HCT116 (cell line): ENCODE measurements around the gene CCL16.

ENCODE experiments used
- EGR1 ChIP-seq: IDR thresholded peaks from 2 replicates; pipeline ENCODE4 v1.6.1; 2012; ENCODE audit warnings: low read depth
- POLR2A ChIP-seq: IDR thresholded peaks from 2 replicates; pipeline ENCODE4 v1.7.0; 2011; ENCODE audit warnings: borderline replicate concordance; ENCODE audit not compliant: insufficient read depth, insufficient read length; ENCODE audit errors: extremely low read depth
- POLR2AphosphoS5 ChIP-seq: IDR thresholded peaks from 2 replicates; pipeline ENCODE4 v1.6.1; 2011; ENCODE audit warnings: mild to moderate bottlenecking, low read depth, low read length, moderate library complexity
- TCF7L2 ChIP-seq: IDR thresholded peaks from 2 replicates; pipeline ENCODE4 v1.7.0; 2011; ENCODE audit warnings: borderline replicate concordance, inconsistent platforms; ENCODE audit not compliant: insufficient read depth, insufficient read length; ENCODE audit errors: extremely low read depth
- TF ChIP-seq, protein P1 (sequence below), 3 experiments: fragments of 200-600 bp in 1 of 3; sonication (generic) in 1 of 3; IDR thresholded peaks in 2 of 3; conservative IDR thresholded peaks in 1 of 3; 2 replicates each; pipeline ENCODE4 v1.5.1; 2012 to 2017; ENCODE audit warnings: low read depth in 2 of 3, low read length in 2 of 3, antibody characterized with exemption in 1 of 3, borderline replicate concordance in 1 of 3, control low read depth in 1 of 3, mild to moderate bottlenecking in 1 of 3, mixed read lengths in 1 of 3, mixed run types in 1 of 3, moderate library complexity in 1 of 3; ENCODE audit not compliant: insufficient read depth in 1 of 3
- TF ChIP-seq, protein P2 (sequence below): IDR thresholded peaks from 2 replicates; pipeline ENCODE4 v1.6.1; 2012
- TF ChIP-seq, protein P3 (sequence below): IDR thresholded peaks from 2 replicates; pipeline ENCODE4 v1.6.1; 2011; ENCODE audit warnings: mild to moderate bottlenecking, low read length, moderate library complexity; ENCODE audit not compliant: insufficient replicate concordance; ENCODE audit errors: extremely low read depth

DNA sequence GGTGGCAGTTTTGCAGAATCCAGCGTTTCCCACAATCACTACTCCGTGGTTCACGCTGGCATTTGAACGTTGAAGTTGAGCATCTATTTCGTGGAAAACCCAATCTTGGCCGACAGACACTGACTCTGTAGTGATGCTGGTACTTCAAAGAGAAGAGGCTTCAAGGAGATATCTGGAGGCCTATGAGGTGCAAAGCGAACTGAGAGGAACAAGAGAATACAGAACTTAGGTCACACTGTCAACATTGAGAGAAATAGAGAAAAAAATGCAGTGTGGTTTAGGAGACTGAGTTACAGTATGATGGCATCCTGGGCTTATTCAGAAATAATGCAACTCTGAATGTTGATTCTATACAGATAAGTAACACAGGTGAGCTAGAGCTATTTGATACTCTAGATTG lies 16.0 kb downstream of the CCL16 start:
- TF ChIP-seq, protein P1, sequence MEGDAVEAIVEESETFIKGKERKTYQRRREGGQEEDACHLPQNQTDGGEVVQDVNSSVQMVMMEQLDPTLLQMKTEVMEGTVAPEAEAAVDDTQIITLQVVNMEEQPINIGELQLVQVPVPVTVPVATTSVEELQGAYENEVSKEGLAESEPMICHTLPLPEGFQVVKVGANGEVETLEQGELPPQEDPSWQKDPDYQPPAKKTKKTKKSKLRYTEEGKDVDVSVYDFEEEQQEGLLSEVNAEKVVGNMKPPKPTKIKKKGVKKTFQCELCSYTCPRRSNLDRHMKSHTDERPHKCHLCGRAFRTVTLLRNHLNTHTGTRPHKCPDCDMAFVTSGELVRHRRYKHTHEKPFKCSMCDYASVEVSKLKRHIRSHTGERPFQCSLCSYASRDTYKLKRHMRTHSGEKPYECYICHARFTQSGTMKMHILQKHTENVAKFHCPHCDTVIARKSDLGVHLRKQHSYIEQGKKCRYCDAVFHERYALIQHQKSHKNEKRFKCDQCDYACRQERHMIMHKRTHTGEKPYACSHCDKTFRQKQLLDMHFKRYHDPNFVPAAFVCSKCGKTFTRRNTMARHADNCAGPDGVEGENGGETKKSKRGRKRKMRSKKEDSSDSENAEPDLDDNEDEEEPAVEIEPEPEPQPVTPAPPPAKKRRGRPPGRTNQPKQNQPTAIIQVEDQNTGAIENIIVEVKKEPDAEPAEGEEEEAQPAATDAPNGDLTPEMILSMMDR (IDR thresholded peaks at IDR 0.05 in 2 of 3, conservative IDR thresholded peaks at IDR 0.05 in 1 of 3; ENCODE audit: borderline replicate concordance in 1 of 3, insufficient read depth in 1 of 3, low read depth in 2 of 3, low read length in 2 of 3), result no peak
- TF ChIP-seq EGR1 (no peak), POLR2AphosphoS5 (no peak), POLR2A (no peak), TCF7L2 (no peak)
- TF ChIP-seq, protein P2, sequence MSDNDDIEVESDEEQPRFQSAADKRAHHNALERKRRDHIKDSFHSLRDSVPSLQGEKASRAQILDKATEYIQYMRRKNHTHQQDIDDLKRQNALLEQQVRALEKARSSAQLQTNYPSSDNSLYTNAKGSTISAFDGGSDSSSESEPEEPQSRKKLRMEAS, result no peak
- TF ChIP-seq, protein P3, sequence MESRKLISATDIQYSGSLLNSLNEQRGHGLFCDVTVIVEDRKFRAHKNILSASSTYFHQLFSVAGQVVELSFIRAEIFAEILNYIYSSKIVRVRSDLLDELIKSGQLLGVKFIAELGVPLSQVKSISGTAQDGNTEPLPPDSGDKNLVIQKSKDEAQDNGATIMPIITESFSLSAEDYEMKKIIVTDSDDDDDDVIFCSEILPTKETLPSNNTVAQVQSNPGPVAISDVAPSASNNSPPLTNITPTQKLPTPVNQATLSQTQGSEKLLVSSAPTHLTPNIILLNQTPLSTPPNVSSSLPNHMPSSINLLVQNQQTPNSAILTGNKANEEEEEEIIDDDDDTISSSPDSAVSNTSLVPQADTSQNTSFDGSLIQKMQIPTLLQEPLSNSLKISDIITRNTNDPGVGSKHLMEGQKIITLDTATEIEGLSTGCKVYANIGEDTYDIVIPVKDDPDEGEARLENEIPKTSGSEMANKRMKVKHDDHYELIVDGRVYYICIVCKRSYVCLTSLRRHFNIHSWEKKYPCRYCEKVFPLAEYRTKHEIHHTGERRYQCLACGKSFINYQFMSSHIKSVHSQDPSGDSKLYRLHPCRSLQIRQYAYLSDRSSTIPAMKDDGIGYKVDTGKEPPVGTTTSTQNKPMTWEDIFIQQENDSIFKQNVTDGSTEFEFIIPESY, result no peak
